NCI-H187 treated with DMSO at 0.1 percent for 48 hours (cell line): ENCODE results near the gene MKI67.

ENCODE experiments used
- DNase-seq: peaks from one replicate; lab custom pipeline; 2025; lab: John Stamatoyannopoulos, UW

The MKI67 gene

DNA sequence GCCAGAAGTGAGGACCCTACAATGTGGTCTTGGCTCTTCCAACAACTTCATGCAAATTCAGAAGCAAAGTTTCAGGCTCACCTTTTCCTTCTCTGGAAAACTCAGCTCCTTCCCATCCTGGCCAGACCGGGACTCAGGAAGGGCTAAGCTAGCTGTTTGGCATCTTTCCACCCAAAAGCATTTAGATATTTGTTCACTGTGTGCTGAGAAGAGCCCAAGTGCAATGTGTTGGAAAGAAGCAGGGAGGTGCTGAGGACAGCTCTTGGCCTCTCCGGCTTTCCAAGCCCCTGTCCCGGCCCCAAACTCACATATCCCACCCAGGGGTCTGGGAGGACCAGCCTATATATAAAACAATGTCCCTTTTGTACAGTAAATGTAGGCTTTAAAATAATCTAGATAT lies 44.5 kb downstream of the MKI67 start:
- no peak for DNase-seq

GRCh38 chr10:128081222-128081621 lies 45.0 kb downstream of the MKI67 start:
- no peak for DNase-seq

DNA sequence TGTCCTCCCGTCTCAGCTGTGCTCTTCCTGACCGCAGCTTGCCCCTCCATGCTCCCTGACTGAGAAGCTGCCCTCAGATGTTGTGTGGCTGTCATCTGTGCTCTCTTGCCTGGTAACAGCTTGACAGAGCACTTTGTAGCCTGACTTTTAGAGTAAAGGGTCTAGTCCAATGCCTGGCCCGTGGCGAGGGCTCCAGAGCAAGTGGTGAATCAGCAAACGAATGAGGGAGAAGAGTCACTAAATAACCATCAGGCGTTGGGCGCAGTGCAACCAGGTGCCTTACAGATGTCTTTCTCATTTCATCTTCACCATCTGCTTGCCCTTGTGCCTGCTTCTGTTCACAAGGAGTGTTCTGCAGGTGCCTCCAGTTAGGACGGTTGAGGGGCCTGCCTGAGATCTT lies 45.6 kb downstream of the MKI67 start:
- DNase-seq, result no peak

- no peak for DNase-seq
Measured at GRCh38 chr10:128080231-128080630, 46.0 kb downstream of the MKI67 start.

- no peak for DNase-seq
Measured at GRCh38 chr10:128078136-128078969, 47.9 kb downstream of the MKI67 start.

DNA sequence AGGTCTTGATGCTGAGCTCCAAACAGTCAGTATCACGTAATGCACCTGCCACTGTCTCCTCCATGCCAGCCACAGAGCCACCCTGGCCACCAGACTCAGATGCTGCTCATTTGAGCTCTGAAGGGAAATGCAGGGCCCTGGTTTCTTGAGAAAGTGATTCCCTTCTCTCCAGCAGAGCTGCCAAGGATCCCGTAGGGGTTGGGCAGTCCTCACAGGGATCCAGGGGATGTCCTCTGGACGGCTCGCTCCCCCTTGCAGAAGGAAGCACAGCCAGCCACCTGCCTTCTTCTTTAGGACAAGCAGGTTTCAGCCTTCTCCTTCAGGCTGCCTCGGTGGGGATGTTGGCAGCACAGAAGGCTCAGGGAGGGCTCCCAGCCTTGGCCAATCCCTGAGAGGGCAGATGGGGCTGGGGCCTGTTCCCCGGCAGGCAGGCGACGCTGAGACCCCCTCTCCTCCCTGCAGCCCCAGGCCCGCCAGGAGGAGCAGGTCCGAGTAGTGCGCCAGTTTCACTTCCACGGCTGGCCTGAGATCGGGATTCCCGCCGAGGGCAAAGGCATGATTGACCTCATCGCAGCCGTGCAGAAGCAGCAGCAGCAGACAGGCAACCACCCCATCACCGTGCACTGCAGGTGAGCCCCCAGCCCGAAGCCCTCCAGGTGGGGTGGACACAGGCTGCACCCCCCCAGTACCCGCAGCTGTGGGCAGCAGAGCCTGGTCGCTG lies 48.9 kb downstream of the MKI67 start:
- no peak for DNase-seq

DNA sequence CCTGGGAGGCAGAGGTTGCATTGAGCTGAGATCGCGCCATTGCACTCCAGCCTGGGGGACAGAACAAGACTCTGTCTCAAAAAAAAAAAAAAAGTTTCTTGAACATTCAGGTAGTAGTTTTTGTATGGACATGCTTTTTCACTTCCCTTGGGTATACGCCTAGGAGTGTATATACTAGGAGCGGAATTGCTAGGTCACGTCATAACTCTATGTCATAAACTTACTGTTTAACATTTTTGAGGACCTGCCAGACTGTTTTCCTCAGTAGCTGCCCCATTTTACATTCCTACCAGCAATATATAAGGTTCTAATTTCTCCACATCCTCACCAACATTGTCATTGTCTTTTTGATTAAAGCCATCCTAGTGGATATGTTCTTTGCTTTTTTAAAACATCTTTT lies 51.6 kb downstream of the MKI67 start:
- no peak for DNase-seq

DNA sequence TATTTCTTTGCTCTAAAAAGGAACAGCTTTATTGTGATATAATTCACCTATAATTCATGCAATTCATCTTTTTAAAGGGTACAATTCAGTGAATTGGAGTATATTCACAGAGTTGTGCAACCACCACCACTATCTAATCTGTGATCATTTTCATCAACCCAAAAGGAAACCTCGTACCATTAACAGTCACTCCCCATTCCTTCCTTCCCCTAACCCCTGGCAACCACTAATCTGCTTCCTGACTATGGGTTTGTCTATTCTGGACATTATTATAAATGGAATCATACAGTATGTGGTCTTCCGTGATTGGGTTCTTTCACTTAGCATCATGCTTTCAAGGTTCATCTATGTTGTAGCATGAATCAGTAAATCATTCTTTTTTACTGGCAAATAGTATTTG lies 52.3 kb downstream of the MKI67 start:
- DNase-seq, result no peak

GRCh38 chr10:128072941-128073645 lies 53.1 kb downstream of the MKI67 start:
- DNase-seq, result no peak

- no peak for DNase-seq
Measured at GRCh38 chr10:128072046-128072445, 54.2 kb downstream of the MKI67 start.

DNA sequence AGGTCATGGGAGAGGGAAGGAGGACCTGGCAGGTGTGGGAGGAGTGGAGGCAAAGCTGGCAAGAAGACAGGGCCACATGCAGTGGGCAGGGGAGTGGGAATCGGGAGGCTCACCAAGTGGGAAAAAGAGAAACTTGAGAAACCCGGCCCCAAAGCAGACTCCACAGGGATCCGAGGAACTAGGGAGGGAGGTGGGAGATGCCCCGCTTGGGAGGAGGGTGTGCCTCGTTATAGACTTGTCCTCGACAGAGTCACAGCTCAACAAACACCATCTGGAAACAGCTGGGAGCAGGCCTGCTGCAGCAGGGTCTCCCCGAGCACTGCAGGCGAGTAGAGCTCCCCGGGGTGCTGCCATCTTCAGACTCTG lies 54.8 kb downstream of the MKI67 start:
- no peak for DNase-seq

DNA sequence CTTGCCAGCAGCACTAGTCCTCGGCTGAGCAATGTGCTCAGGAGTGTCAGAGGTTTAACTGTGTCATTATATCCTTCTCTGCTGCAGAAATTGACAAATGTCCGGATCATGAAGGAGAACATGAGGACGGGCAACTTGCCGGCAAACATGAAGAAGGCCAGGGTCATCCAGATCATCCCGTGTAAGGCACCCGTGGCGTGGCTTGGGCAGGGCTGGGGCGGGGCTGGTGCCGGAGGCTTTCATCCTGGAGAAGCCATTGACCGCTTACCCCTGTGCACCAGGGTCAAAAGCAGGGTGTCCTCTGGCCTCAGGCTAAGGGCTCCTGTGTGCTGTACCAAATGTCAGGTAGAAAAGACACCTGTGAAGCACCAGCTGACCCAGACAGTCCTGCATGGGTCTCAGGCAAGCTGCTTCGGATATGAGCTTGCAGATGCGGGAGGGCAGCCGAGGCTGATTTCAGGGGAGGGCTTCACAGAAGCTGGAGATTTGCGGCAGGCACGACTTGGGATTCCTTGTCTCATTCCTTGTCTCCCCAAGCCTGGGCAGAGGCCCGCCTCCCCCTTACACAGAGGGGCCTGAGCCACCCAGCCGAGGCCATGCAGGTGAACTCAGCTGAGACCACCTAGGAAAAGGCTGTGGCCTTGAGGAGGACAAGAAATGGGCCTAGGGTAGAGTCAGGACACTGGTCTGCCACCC lies 55.4 kb downstream of the MKI67 start:
- DNase-seq, result no peak

DNA sequence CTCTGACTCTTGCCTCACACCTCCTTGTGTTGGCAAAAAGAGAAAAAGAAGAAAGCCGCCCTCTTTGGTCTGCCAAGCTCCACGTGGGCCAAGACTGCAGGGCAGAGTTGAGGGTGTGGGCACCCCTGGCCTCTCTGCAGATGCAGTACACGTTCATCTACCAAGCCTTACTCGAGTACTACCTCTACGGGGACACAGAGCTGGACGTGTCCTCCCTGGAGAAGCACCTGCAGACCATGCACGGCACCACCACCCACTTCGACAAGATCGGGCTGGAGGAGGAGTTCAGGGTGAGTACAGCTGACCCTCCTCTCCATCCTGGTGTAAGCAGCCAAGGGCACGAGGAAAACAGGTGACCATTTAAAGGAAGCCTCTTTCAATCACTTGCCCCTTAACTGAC lies 56.1 kb downstream of the MKI67 start:
- no peak for DNase-seq

DNA sequence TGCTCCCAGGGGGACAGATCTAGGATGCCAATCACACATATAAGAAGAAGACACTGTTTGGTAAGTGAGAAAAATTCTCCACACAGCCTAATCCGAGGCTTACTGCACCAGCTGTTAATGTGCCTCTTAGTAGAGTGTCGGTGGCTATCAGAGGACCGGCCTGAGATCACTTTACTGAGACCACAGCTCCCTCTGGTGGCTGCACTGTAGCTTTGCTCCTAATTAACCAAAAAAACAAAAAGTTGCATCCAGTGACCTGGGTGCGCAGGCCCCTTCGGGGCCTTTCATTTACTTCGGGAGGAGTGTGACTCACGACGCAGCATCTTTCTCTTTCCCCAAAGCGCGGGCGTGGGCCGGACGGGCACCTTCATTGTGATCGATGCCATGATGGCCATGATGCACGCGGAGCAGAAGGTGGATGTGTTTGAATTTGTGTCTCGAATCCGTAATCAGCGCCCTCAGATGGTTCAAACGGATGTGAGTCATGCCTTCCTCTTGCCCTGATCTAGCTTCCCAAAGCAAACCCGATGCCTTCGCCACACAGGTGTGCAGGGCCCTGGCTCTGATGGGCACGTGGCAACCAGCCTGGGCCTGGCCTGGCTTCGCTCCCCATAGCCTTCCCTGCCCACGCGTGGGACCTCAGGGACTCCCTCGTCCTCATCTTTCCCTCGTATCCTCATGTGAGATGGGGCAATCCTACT lies 56.7 kb downstream of the MKI67 start:
- DNase-seq, result no peak

DNA sequence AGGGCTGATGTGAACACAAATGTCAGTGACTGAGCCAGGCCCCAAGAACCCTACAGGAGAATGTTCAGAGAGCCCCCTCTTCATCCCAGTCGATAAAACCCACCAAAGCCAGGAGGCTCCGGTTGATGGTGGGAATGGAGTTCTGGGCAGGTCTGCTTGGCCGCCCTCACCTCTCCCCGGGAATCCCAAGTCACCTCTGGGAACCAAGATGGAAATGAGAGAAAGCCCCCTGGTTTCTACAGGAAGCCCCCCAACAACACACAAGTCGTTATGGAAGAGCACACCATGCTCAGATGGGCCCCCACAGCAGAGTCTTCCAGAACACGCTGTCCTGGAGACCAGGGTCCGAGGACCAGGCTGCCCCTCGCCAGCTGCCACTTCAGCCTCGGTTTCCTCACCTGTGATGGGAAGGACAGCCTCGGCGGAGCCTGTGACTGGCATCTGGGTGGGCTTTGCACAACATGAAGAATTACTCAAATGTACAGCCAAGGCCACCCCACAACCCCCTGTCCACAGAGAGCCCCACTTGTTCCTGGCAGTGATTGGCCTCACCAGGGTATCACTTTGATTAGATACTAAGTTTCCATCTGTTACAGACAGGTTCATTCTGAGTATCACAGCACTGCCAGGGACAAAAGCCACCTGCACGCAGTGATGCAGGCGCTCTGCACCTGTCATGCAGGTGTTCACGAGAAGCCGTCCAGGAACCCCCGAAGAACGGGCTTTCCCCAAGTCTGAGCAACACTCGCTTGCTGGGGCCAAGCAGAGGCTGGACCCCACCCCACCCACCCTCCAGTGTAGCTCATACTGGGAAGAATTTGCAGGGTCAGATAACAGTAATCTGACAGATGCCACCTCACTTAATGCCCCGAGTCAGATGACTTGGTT lies 57.6 kb downstream of the MKI67 start:
- no peak for DNase-seq

DNA sequence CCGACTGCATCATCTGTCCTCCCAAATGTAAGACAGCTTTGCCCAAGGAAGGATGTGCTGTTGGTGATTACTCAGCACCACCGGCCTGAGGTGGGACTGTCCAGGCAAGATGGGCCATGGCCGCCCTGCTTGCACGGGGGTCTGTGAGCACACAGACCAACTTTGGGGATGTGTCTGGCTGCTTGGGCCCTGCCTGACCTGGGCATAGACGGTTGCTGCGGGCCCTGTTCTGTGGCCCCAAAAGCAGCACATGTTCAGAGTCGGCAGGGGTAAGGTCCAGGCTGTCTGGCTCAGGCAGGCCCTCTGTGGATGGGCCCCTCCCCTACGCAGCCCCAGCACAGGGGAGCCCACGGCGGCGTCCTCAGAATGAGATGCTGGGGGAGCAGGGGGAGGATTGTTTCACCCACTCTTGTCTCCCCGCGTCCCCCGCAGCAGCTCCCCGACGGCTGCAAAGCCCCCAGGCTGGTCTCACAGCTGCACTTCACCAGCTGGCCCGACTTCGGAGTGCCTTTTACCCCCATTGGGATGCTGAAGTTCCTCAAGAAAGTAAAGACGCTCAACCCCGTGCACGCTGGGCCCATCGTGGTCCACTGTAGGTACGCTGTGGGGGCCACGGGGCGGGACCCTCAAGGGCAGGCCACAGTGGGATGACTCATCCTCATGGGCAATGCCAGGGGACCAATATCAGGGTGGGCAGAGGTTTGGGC lies 58.4 kb downstream of the MKI67 start:
- DNase-seq, result no peak

GRCh38 chr10:128066870-128067382 lies 59.3 kb downstream of the MKI67 start:
- DNase-seq, result no peak

GRCh38 chr10:128065881-128066534 lies 60.2 kb downstream of the MKI67 start:
- no peak for DNase-seq

GRCh38 chr10:128064970-128065580 lies 61.1 kb downstream of the MKI67 start:
- no peak for DNase-seq
